CD4-positive, alpha-beta T cell treated with Interferon gamma for 1 hour (primary cell): Measurements from ENCODE around the gene MICAL2.

Experiments used
- DNase-seq: peaks from one replicate; pipeline ENCODE4 v3.0.0-alpha.2; 2020

Gene MICAL2

GRCh38 chr11:12276831-12277475, 166.6 kb downstream of the MICAL2 start:
- no peak for DNase-seq

GRCh38 chr11:12278766-12279671, 168.6 kb downstream of the MICAL2 start:
- no peak for DNase-seq

- DNase-seq, result no peak
These were observed 169.3 kb downstream of the MICAL2 start for GRCh38 chr11:12279672-12280108.

- DNase-seq, result no peak
These were observed 169.9 kb downstream of the MICAL2 start for GRCh38 chr11:12280199-12280837.

- no peak for DNase-seq
These were observed 170.6 kb downstream of the MICAL2 start for GRCh38 chr11:12280838-12281565.

GRCh38 chr11:12281571-12282478, 171.4 kb downstream of the MICAL2 start:
- DNase-seq, result peak; percentile 66

GRCh38 chr11:12282676-12283075, 172.3 kb downstream of the MICAL2 start:
- DNase-seq, result no peak

GRCh38 chr11:12284316-12285050, 174.1 kb downstream of the MICAL2 start:
- no peak for DNase-seq

- no peak for DNase-seq
These were observed 174.7 kb downstream of the MICAL2 start for GRCh38 chr11:12285106-12285505.

GRCh38 chr11:12285811-12286222, 175.4 kb downstream of the MICAL2 start:
- DNase-seq, result no peak

- no peak for DNase-seq
These were observed 176.2 kb downstream of the MICAL2 start for GRCh38 chr11:12286606-12287005.

GRCh38 chr11:12287009-12287373, 176.6 kb downstream of the MICAL2 start:
- no peak for DNase-seq

GRCh38 chr11:12287374-12288211, 177.2 kb downstream of the MICAL2 start:
- no peak for DNase-seq

- DNase-seq, result peak; percentile 22
These were observed 178.0 kb downstream of the MICAL2 start for GRCh38 chr11:12288212-12288930.

GRCh38 chr11:12288931-12289666, 178.7 kb downstream of the MICAL2 start:
- DNase-seq, result no peak

GRCh38 chr11:12289667-12290476, 179.5 kb downstream of the MICAL2 start:
- no peak for DNase-seq

- DNase-seq, result no peak
These were observed 180.1 kb downstream of the MICAL2 start for GRCh38 chr11:12290477-12290922.

- no peak for DNase-seq
These were observed 180.9 kb downstream of the MICAL2 start for GRCh38 chr11:12291313-12291712.
